Activated T-helper 2 cell treated with anti-CD3 and anti-CD28 coated beads, Interferon-gamma antibody, Interleukin-2, Interleukin-4, amounts not matched to agents 10 μg/mL and 5 μg/mL and 100 μg/mL, durations not matched to agents 14 hours and 24 hours and 36 hours (primary cell): Measurements from ENCODE around the gene NRP2. TPM values are rescaled to one million over a fixed set of nuclear protein-coding genes. Genes with fewer than 3 reads are reported as not detected.

Source experiments
- DNase-seq: peaks from one replicate; pipeline ENCODE4 v3.0.0; 2021; ENCODE audit warnings: low spot score
- H3K27ac Mint-ChIP-seq: one replicate; pipeline ENCODE4 v1.8.0; 2021; ENCODE audit warnings: mixed read lengths
- H3K27me3 Mint-ChIP-seq: one replicate; pipeline ENCODE4 v1.8.0; 2021; ENCODE audit warnings: low read depth, mixed read lengths
- H3K36me3 Mint-ChIP-seq: one replicate; pipeline ENCODE4 v1.8.0; 2021; ENCODE audit warnings: low read depth, mixed read lengths
- H3K4me1 Mint-ChIP-seq: one replicate; pipeline ENCODE4 v1.8.0; 2021; ENCODE audit warnings: low read depth, mixed read lengths
- H3K4me3 Mint-ChIP-seq: one replicate; pipeline ENCODE4 v1.8.0; 2021; ENCODE audit warnings: low read depth, mild to moderate bottlenecking, moderate library complexity, mixed read lengths
- H3K9me3 Mint-ChIP-seq: one replicate; pipeline ENCODE4 v1.8.0; 2021; ENCODE audit warnings: mixed read lengths
- intact Hi-C: fragments of 100-400 bp; cut with micrococcal nuclease; formaldehyde crosslinking; loops from one replicate; pipeline ENCODE4 v1.15.1; 2023
- total RNA-seq: library from RNA; stranded (reverse); gene quantifications from 2 replicates; pipeline ENCODE4 v1.2.3, GENCODE V29; 2022

Gene NRP2
- total RNA-seq, 1 donor from 2014 or later, result 61.7 TPM

GRCh38 chr2:205684871-205685313 is 2.6 kb downstream of the NRP2 start:
- H3K9me3 Mint-ChIP-seq, result no peaks in the 10 kb centered on the region
- H3K36me3 Mint-ChIP-seq, result peaks cover 33% of the 10 kb centered on the region
- no peak for DNase-seq
- peak overlapping the region; percentile 87 for H3K4me3 Mint-ChIP-seq
- intact Hi-C loops, result loop anchor here (2.0 to 10.0 kb wide), 8 partner anchors 16 to 1580 kb away; no protein-coding TSS in a partner anchor
- peaks cover 32% of the 10 kb centered on the region for H3K4me1 Mint-ChIP-seq
- H3K27me3 Mint-ChIP-seq, result peaks cover 45% of the 10 kb centered on the region
- H3K27ac Mint-ChIP-seq, result peak overlapping the region; percentile 85

GRCh38 chr2:205685314-205686055 is 3.2 kb downstream of the NRP2 start:
- no peak for DNase-seq
- peak overlapping the region; percentile 85 for H3K27ac Mint-ChIP-seq
- intact Hi-C loops, result loop anchor here (2.0 to 10.0 kb wide), 4 partner anchors 15 to 1581 kb away; no protein-coding TSS in a partner anchor
- peaks cover 27% of the 10 kb centered on the region for H3K4me1 Mint-ChIP-seq
- H3K36me3 Mint-ChIP-seq, result peaks cover 33% of the 10 kb centered on the region
- H3K4me3 Mint-ChIP-seq, result peak overlapping the region; percentile 87
- no peaks in the 10 kb centered on the region for H3K9me3 Mint-ChIP-seq
- peaks cover 42% of the 10 kb centered on the region for H3K27me3 Mint-ChIP-seq

DNA sequence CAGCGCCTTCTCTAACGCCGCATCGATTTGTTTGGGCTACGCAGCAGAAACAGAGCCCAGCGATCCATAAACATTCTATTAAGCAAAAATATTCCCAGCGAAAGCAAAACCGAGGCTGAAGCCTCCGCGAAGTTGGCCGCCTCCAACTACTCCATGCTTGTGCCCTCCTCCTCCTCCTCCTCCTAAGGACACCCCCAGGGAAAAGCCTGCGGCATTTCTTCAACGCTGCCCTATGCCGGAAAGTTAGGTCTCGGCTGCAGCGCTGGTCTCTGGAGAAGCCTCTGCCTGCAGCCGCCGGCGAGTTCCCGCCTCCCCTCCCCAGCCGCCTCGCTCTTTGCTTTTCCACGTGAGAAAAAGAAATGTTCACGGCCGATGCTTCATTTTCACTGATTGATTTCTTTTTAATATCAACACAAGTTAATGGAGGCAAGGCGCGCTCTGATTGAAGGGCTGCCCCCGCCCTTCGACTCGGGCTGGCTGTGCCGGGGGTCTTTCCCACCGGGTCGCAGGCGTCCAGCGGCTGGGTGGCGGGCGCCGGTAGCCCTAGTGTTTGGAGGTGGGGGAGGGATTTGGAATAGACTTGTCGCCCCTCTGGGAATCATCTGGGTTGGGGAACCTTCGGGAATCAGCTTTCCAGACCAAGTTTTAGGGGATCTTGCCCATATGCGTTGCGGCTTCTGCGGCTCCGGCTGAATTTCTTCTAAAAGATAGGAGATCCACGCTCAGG is 3.9 kb downstream of the NRP2 start:
- Mint-ChIP-seq H3K27ac (peak overlapping the region; percentile 67), H3K4me3 (peak overlapping the region; percentile 87), H3K27me3 (peaks cover 37% of the 10 kb centered on the region), H3K4me1 (peaks cover 22% of the 10 kb centered on the region), H3K36me3 (peaks cover 33% of the 10 kb centered on the region), H3K9me3 (no peaks in the 10 kb centered on the region)
- no peak for DNase-seq
- intact Hi-C loops, result loop anchor here (10.0 kb wide), 3 partner anchors 611 to 1581 kb away; no protein-coding TSS in a partner anchor

- H3K4me1 Mint-ChIP-seq, result peaks cover 18% of the 10 kb centered on the region
- H3K4me3 Mint-ChIP-seq, result peak overlapping the region; percentile 87
- H3K27me3 Mint-ChIP-seq, result peaks cover 37% of the 10 kb centered on the region
- intact Hi-C loops, result loop anchor here (10.0 kb wide), 3 partner anchors 612 to 1582 kb away; no protein-coding TSS in a partner anchor
- peaks cover 33% of the 10 kb centered on the region for H3K36me3 Mint-ChIP-seq
- H3K27ac Mint-ChIP-seq, result peak overlapping the region; percentile 47
- H3K9me3 Mint-ChIP-seq, result no peaks in the 10 kb centered on the region
- DNase-seq, result no peak
These were observed 4.7 kb downstream of the NRP2 start for GRCh38 chr2:205686783-205687640.

GRCh38 chr2:205687641-205687956 is 5.3 kb downstream of the NRP2 start:
- H3K4me3 Mint-ChIP-seq, result no peak overlapping the region
- H3K27me3 Mint-ChIP-seq, result peaks cover 35% of the 10 kb centered on the region
- intact Hi-C loops, result loop anchor here (10.0 kb wide), 3 partner anchors 613 to 1583 kb away; no protein-coding TSS in a partner anchor
- H3K4me1 Mint-ChIP-seq, result peaks cover 18% of the 10 kb centered on the region
- DNase-seq, result no peak
- no peak overlapping the region for H3K27ac Mint-ChIP-seq
- no peaks in the 10 kb centered on the region for H3K9me3 Mint-ChIP-seq
- H3K36me3 Mint-ChIP-seq, result peaks cover 33% of the 10 kb centered on the region

- intact Hi-C loops, result loop anchor here (10.0 kb wide), 3 partner anchors 614 to 1584 kb away; no protein-coding TSS in a partner anchor
- Mint-ChIP-seq H3K4me1 (peaks cover 11% of the 10 kb centered on the region), H3K9me3 (no peaks in the 10 kb centered on the region), H3K4me3 (no peak overlapping the region), H3K36me3 (peaks cover 30% of the 10 kb centered on the region), H3K27ac (no peak overlapping the region), H3K27me3 (peaks cover 31% of the 10 kb centered on the region)
- no peak for DNase-seq
These were observed 6.3 kb downstream of the NRP2 start for GRCh38 chr2:205688417-205689200.

- intact Hi-C loops, result loop anchor here (10.0 kb wide), 3 partner anchors 615 to 1585 kb away; no protein-coding TSS in a partner anchor
- Mint-ChIP-seq H3K27ac (no peak overlapping the region), H3K27me3 (peaks cover 22% of the 10 kb centered on the region), H3K4me3 (no peak overlapping the region), H3K36me3 (peaks cover 21% of the 10 kb centered on the region), H3K9me3 (no peaks in the 10 kb centered on the region), H3K4me1 (peaks cover 8% of the 10 kb centered on the region)
- DNase-seq, result no peak
These were observed 7.5 kb downstream of the NRP2 start for GRCh38 chr2:205689820-205690219.

DNA sequence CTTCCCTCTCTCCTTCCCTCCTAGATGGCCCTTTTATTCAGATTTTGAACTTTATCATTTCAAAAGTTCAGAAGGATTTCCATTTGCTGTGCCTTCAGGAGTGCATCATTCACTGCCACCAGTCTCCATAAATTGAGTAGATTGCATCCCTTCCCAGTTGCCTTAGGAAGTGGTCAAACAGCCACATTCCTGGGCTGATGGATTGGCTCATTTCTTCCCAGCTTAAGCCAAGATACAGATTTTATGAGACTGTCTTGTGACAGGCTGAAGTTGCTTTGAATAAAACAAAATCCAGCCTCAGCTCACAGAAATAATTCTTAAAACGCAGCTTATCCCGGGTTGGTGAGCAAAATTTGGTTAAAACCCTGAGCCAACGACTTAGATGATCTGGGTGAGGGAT is 9.8 kb downstream of the NRP2 start:
- DNase-seq, result no peak
- peaks cover 7% of the 10 kb centered on the region for H3K36me3 Mint-ChIP-seq
- H3K4me1 Mint-ChIP-seq, result peaks cover 18% of the 10 kb centered on the region
- intact Hi-C loops, result no loop called here
- H3K9me3 Mint-ChIP-seq, result no peaks in the 10 kb centered on the region
- H3K4me3 Mint-ChIP-seq, result no peak overlapping the region
- peaks cover 11% of the 10 kb centered on the region for H3K27me3 Mint-ChIP-seq
- no peak overlapping the region for H3K27ac Mint-ChIP-seq

DNA sequence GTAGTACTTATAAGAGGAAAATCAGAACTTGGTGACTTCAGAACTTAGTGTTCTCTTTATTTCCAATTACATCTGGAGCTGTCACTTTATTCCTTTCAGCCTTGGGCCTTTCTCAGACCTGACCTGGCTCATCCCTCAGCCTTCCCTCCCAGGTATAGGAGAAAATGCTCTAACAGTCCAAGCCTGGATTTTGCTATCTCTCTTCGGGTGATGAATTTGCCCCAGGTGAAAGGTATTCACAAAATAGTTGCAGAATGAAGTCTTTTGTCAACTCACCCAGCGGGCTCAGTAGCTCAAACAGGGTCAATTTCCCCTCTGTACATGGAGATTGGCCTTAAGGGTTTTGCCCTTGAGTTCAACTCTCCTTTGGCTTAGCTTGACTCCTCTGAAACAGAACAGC is 12.0 kb downstream of the NRP2 start:
- Mint-ChIP-seq H3K27ac (no peak overlapping the region), H3K4me1 (peaks cover 34% of the 10 kb centered on the region), H3K27me3 (peaks cover 3% of the 10 kb centered on the region), H3K4me3 (no peak overlapping the region), H3K9me3 (no peaks in the 10 kb centered on the region), H3K36me3 (peaks cover 27% of the 10 kb centered on the region)
- DNase-seq, result no peak
- intact Hi-C loops, result no loop called here

DNA sequence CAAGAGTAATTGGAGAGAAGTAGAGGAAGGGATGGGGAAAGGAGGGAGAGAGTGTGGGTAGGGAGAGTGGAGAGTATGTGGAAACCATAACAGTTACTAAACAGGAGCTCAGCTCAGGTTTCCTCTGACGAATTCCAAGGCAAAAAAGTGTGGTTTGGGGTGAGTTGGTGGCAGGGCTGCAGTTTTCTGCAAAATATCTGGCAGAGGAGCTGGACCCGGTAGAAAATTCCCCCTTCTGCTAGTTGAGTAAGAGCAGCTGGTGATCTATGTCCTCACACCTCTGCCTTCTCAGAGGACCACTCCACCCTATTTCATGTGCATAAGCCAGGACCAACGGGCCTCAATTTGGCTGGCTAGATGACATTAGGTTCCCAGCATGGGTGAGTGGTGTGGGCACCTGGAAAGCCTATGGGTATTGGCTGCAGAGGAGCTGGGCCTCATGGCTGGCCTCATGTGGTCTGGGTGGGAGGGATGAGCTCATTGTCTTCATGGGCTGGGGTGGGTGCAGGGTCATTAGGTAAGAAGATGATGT is 13.2 kb downstream of the NRP2 start:
- no peaks in the 10 kb centered on the region for H3K9me3 Mint-ChIP-seq
- DNase-seq, result no peak
- H3K36me3 Mint-ChIP-seq, result peaks cover 34% of the 10 kb centered on the region
- H3K4me1 Mint-ChIP-seq, result peaks cover 46% of the 10 kb centered on the region
- intact Hi-C loops, result no loop called here
- H3K27me3 Mint-ChIP-seq, result no peaks in the 10 kb centered on the region
- H3K4me3 Mint-ChIP-seq, result no peak overlapping the region
- peak overlapping the region; percentile 18 for H3K27ac Mint-ChIP-seq

DNA sequence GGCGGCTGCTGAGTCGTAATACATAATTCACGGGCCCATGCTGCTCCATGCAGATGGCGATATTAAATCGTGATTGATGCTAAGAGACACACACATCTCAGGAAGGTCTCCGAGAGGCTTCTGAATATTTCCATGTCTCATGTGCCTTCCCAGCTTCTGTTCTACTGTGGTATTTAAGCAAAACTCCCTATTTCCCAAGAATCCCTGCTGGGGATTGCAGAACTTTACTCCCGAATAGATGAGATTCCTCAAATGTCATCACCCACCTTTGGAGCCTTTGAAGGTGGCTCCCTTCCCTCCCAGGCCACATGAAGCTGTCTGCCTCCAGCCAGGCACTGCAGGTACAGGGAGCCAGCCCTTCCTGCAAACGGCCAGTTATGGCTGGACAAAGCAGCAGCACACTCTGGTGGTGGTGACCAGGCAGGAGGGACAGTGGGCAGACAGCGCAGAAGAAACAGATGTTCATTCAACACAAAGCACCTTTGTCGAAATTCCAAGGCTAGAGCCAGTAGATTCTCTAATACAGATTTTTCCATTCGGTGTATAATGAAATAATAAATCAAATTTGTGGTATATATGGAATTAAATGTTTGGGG is 14.1 kb downstream of the NRP2 start:
- Mint-ChIP-seq H3K27me3 (no peaks in the 10 kb centered on the region), H3K4me1 (peaks cover 53% of the 10 kb centered on the region), H3K27ac (no peak overlapping the region), H3K36me3 (peaks cover 34% of the 10 kb centered on the region), H3K9me3 (no peaks in the 10 kb centered on the region), H3K4me3 (no peak overlapping the region)
- no peak for DNase-seq
- intact Hi-C loops, result no loop called here
